NT2/D1 (cell line): ENCODE measurements around the gene CTRL.

Experiments
- SUZ12 ChIP-seq: IDR thresholded peaks from 2 replicates; pipeline ENCODE4 v1.6.1; 2011; ENCODE audit not compliant: insufficient read length, insufficient read depth; ENCODE audit errors: extremely low read depth
- ZNF274 ChIP-seq: IDR thresholded peaks from 2 replicates; pipeline ENCODE4 v1.6.1; 2011; ENCODE audit warnings: mild to moderate bottlenecking, low read depth, low read length

DNA sequence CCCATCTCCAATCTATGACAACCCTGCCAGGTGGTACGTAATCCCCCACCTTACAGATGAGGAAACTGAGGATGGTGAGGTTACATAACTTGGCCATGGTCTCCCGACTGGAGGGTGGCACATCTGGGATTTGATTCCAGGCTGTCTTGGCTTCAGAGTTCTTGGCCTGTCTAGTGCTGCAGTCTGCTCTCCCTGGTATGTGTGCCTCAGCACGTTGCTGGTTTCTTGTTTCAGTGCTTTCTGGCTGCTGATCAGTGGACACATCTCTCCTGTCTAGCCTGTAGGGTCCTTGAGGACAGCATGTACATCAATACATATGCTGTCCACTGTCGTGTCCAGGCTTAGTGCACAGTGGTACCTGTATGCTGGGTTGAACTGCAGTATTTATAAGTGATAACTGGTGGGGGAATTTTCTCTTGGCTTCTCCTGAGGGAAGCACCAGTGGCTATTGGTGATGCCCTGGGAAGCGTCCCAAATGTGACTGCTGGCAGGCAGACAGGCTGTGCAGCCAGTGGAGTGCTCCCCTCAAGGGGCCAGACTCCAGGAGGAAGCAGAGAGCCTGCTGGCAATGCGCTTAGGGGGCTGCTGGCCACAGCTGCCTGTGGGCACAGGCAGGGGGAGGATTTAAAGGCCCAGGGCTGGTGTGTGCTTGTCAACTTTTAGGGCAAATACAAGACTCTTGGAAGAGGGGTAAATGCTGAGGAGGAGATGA, 14.4 kb downstream of the CTRL start:
- TF ChIP-seq ZNF274 (no peak), SUZ12 (no peak)
